Calu3 (cell line): ENCODE measurements around the gene SAPCD1. TPM values are rescaled to one million over a fixed set of nuclear protein-coding genes. Genes with fewer than 3 reads are reported as not detected.
A peak's percentile ranks its signal among the peaks of the same experiment; 100 is the strongest.

Experiments
- BruUV-seq: library from RNA; stranded (reverse); fragments of 400-500 nt; replicated peaks from 2 replicates; lab custom pipeline; 2021; lab: Mats Ljungman, UMichigan
- CTCF ChIA-PET: fragments of 300-600 bp; sonication (Branson Sonifier 250); formaldehyde crosslinking; loops from one replicate; lab custom pipeline; 2022; ENCODE audit warnings: antibody characterized with exemption; lab: Charles Lee
- DNase-seq: peaks from one replicate; pipeline ENCODE4 v3.0.0; 2022
- H3K27ac Mint-ChIP-seq: one replicate; pipeline ENCODE4 v1.8.0; 2022; ENCODE audit warnings: mixed read lengths; ENCODE audit not compliant: unreplicated experiment
- H3K27me3 Mint-ChIP-seq: one replicate; pipeline ENCODE4 v1.8.0; 2022; ENCODE audit warnings: mixed read lengths; ENCODE audit not compliant: unreplicated experiment
- H3K36me3 Mint-ChIP-seq: one replicate; pipeline ENCODE4 v1.8.0; 2022; ENCODE audit warnings: mild to moderate bottlenecking, moderate library complexity, mixed read lengths; ENCODE audit not compliant: insufficient read depth, unreplicated experiment
- H3K4me1 Mint-ChIP-seq: one replicate; pipeline ENCODE4 v1.8.0; 2022; ENCODE audit warnings: mild to moderate bottlenecking, low read depth, mixed read lengths; ENCODE audit not compliant: unreplicated experiment
- H3K4me3 Mint-ChIP-seq: one replicate; pipeline ENCODE4 v1.8.0; 2022; ENCODE audit warnings: mild to moderate bottlenecking, low read depth, moderate library complexity, mixed read lengths; ENCODE audit not compliant: unreplicated experiment
- H3K9me3 Mint-ChIP-seq: one replicate; pipeline ENCODE4 v1.8.0; 2022; ENCODE audit warnings: low read depth, mixed read lengths; ENCODE audit not compliant: unreplicated experiment
- CTCF ChIP-seq: fragments of 200-600 bp; IDR thresholded peaks from one replicate; pipeline ENCODE4 v1.8.0; 2022; ENCODE audit warnings: antibody characterized with exemption; ENCODE audit not compliant: unreplicated experiment
- intact Hi-C: fragments of 100-400 bp; cut with micrococcal nuclease; formaldehyde crosslinking; loops from one replicate; pipeline ENCODE4 v1.10.0; 2022; ENCODE audit not compliant: unreplicated experiment
- total RNA-seq: library from RNA; stranded (reverse); gene quantifications from 2 replicates; pipeline ENCODE4 v1.2.3, GENCODE V29; 2022

SAPCD1 gene
- total RNA-seq, 1 experiment from 2014 or later = 26.6 TPM

- no peaks in the 10 kb centered on the region for H3K27me3 Mint-ChIP-seq
- no peak for DNase-seq
- TF ChIP-seq CTCF = no peak
- no TSS peak for BruUV-seq
- peak overlapping the region; percentile 94 for H3K27ac Mint-ChIP-seq
- H3K9me3 Mint-ChIP-seq = no peaks in the 10 kb centered on the region
- H3K4me1 Mint-ChIP-seq = peaks cover 49% of the 10 kb centered on the region
- intact Hi-C loops = no loop called here
- H3K4me3 Mint-ChIP-seq = peak overlapping the region; percentile 98
- H3K36me3 Mint-ChIP-seq = peaks cover 89% of the 10 kb centered on the region
- CTCF ChIA-PET = interaction anchor here (4.8 kb wide), 1 partner anchor 28 kb away, joined by 40 read pairs; no protein-coding TSS in a partner anchor
Observed at GRCh38 chr6:31741815-31742214, 20.6 kb upstream of the SAPCD1 start.

GRCh38 chr6:31742894-31743293, 19.6 kb upstream of the SAPCD1 start:
- CTCF ChIA-PET = interaction anchor here (0.7 kb wide), 1 partner anchor 155 kb away, joined by 3 read pairs; no protein-coding TSS in a partner anchor
- BruUV-seq = no TSS peak
- no peaks in the 10 kb centered on the region for H3K9me3 Mint-ChIP-seq

GRCh38 chr6:31744422-31744821, 18.0 kb upstream of the SAPCD1 start:
- peaks cover 81% of the 10 kb centered on the region for H3K36me3 Mint-ChIP-seq
- H3K27me3 Mint-ChIP-seq = no peaks in the 10 kb centered on the region
- no peaks in the 10 kb centered on the region for H3K9me3 Mint-ChIP-seq
- TF ChIP-seq CTCF = no peak
- intact Hi-C loops = no loop called here
- no TSS peak for BruUV-seq
- H3K4me3 Mint-ChIP-seq = no peak overlapping the region
- DNase-seq = no peak
- H3K4me1 Mint-ChIP-seq = peaks cover 22% of the 10 kb centered on the region
- no peak overlapping the region for H3K27ac Mint-ChIP-seq
- CTCF ChIA-PET = no interaction called here

More at GRCh38 chr6:31742894-31743293, 19.6 kb upstream of the SAPCD1 start:
- DNase-seq = no peak
- Mint-ChIP-seq H3K4me3 (no peak overlapping the region), H3K27ac (no peak overlapping the region), H3K36me3 (peaks cover 85% of the 10 kb centered on the region), H3K27me3 (no peaks in the 10 kb centered on the region), H3K4me1 (peaks cover 38% of the 10 kb centered on the region)
- no peak for TF ChIP-seq CTCF
- intact Hi-C loops = no loop called here

GRCh38 chr6:31749301-31750036, 13.0 kb upstream of the SAPCD1 start:
- DNase-seq = no peak
- Mint-ChIP-seq H3K36me3 (peaks cover 49% of the 10 kb centered on the region), H3K27ac (no peak overlapping the region), H3K27me3 (no peaks in the 10 kb centered on the region), H3K4me3 (no peak overlapping the region), H3K9me3 (no peaks in the 10 kb centered on the region), H3K4me1 (no peaks in the 10 kb centered on the region)
- CTCF ChIA-PET = interaction anchor here (1.0 kb wide), 1 partner anchor 10 kb away, joined by 5 read pairs; the partner anchor contains the start of gene MSH5
- TF ChIP-seq CTCF = no peak
- intact Hi-C loops = no loop called here
- no TSS peak for BruUV-seq
